ENCODE data around the gene GARIN5A.

Gene GARIN5A

DNA sequence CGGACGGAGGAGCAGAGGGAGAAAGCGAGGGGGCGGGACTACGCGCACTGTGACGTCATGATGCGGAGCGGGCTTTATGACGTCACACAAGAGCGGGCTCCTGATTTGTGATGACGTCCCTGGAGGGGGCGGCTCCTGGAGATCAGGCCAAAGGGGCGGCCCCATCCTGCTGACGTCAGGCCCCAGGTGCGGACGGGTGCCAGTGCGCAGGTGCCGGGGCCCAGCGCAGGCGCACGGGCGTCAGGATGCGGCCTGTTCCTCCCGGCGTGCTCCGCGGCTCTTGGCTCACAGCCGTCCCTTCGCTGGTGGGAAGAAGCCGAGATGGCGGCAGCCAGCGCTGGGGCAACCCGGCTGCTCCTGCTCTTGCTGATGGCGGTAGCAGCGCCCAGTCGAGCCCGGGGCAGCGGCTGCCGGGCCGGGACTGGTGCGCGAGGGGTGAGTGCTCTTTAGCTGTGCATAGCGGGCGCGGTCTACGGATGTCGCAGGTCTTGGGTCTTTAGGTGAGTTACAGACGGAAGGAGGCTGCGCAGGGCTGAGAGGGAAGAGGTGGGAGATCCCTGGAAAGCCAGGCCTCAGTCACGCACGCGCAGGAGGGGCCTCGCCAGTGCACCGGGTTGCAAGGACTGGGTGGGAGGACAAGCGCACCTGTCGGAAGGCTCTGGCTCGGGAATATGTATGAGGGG, at the start of gene GARIN5A, which contains the start of gene EMC10:
TSS of gene GARIN5A (minus strand) at position 625 of the 683 bp plus-strand sequence. CDS start at position 165, 460 bp downstream.
TSS of gene EMC10 (plus strand) at position 284 of the 683 bp plus-strand sequence. CDS start at position 322, 38 bp downstream.
- peak within 1 kb of the TSS; percentile 88 for H3K4me3 ChIP-seq (ENCODE audit: low read depth, low read length)
- DNase-seq (ENCODE audit: low read depth) = peak; percentile 98
- TF ChIP-seq, protein P1, sequence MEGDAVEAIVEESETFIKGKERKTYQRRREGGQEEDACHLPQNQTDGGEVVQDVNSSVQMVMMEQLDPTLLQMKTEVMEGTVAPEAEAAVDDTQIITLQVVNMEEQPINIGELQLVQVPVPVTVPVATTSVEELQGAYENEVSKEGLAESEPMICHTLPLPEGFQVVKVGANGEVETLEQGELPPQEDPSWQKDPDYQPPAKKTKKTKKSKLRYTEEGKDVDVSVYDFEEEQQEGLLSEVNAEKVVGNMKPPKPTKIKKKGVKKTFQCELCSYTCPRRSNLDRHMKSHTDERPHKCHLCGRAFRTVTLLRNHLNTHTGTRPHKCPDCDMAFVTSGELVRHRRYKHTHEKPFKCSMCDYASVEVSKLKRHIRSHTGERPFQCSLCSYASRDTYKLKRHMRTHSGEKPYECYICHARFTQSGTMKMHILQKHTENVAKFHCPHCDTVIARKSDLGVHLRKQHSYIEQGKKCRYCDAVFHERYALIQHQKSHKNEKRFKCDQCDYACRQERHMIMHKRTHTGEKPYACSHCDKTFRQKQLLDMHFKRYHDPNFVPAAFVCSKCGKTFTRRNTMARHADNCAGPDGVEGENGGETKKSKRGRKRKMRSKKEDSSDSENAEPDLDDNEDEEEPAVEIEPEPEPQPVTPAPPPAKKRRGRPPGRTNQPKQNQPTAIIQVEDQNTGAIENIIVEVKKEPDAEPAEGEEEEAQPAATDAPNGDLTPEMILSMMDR (IDR thresholded peaks at IDR 0.05; ENCODE audit: insufficient read depth, low read depth, low read length, missing control alignments) = no peak

GRCh38 chr19:50522881-50523280, 46.2 kb upstream of the GARIN5A start:
- TF ChIP-seq, protein P1 (IDR thresholded peaks at IDR 0.05; ENCODE audit: insufficient read depth, low read depth, low read length, missing control alignments) = no peak
- no peak for DNase-seq (ENCODE audit: low read depth)

DNA sequence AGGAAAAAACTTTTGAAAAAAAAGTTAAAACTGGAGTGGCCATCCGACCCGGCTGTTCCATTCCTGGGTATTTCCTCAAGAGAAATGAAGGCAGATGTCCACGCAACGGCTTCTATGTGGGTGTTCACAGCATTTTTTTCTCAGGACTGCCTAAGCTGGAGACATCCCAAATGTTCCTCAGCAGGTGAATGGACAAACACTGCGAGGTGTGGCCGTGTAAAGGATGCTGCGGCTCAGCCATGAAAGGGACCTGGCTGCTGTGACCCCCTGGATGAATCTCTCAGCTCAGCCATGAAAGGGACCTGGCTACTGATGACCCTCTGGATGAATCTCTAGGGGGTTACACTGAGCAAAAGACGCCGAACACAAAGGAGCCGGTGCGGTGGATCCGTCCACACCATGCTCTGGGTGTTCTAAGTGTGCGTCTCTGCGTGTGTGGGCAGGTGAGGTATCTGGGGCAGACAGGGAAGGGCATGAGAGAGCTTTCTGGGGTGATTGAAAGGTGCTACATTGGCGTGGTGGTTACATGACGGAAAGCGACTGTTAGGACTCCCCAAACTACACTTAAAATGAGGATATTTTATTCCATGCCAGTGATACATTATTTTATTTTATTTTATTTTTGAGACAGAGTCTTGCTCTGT, 44.3 kb upstream of the GARIN5A start:
- H3K4me3 ChIP-seq (ENCODE audit: low read depth, low read length) = no peak overlapping the region
- TF ChIP-seq, protein P1 (IDR thresholded peaks at IDR 0.05; ENCODE audit: insufficient read depth, low read depth, low read length, missing control alignments) = no peak
- DNase-seq (ENCODE audit: low read depth) = no peak

More at GRCh38 chr19:50522881-50523280, 46.2 kb upstream of the GARIN5A start:
- no peak overlapping the region for H3K4me3 ChIP-seq (ENCODE audit: low read depth, low read length)

DNA sequence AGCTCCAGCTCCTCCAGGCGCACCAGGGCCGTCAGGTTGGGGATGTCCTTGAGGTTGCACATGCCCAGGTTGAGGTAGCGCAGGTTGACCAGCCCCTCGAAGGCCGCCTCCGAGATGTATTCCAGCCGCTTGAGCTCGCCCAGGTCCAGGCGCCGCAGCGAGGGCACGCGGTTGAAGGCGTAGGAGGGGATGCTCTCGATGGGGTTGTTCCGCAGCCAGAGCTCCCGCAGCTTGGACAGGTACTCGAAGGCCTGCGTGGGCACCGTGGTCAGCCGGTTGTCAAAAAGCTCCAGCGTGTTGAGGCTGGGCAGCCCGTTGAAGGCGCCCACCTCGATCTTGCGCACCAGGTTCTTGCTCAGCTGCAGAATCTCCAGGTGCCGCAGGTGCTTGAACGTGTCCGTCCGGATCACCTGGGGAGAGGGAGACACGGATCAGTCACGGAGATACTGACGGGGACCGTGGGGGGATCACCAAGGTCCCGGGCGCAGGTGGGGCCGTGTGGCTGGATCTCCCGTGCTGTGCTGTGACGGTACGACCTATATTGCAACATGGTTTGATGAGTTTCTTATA, 42.4 kb upstream of the GARIN5A start:
- H3K4me3 ChIP-seq (ENCODE audit: low read depth, low read length) = no peak overlapping the region
- TF ChIP-seq, protein P1 (IDR thresholded peaks at IDR 0.05; ENCODE audit: insufficient read depth, low read depth, low read length, missing control alignments) = no peak
- DNase-seq (ENCODE audit: low read depth) = no peak

DNA sequence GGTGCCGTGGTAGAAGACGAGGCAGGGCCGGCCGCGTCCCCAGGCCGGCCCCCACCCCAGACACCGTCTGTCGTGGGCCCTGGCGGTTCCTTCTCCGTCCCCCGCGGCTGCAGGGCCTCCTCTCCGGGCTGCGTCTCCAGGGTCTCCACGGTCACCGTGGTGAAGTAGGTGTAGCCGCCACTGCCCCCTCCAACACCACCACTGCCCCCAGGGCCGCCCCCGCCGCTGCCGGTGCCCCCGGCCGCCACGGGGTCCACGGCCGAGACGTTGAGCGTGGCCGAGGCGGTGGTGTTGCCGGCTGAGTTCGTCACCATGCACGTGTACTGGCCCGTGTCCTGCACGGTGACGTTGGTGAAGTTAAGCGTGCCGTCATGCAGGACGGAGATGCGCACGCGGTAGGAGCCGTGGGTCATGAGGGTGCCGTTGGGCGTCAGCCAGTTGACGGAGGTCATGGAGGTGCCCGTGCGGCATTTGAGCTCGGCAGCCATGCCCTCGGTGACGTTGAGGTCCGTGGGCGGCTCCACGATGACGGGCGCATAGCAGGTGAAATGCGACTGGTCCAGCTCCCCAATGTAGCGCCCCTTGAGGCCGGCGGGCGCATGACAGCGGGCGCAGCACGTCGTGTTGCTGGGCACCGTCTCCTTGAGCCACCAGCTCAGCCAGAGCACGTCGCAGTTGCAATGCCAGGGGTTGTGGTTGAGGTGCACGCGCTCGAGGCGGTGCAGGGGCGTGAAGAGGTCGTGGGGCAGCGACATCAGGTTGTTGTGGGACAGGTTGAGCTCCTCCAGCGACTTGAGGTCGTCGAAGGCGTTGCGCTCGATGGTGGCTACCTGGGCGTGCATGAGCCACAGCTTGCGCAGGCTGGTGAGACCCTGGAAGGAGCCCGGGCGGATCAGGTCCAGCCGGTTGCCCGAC, 41.7 kb upstream of the GARIN5A start:
- DNase-seq (ENCODE audit: low read depth) = no peak
- H3K4me3 ChIP-seq (ENCODE audit: low read depth, low read length) = no peak overlapping the region
- TF ChIP-seq, protein P1 (IDR thresholded peaks at IDR 0.05; ENCODE audit: insufficient read depth, low read depth, low read length, missing control alignments) = peak; percentile 3

- TF ChIP-seq, protein P1 (IDR thresholded peaks at IDR 0.05; ENCODE audit: insufficient read depth, low read depth, low read length, missing control alignments) = no peak
- no peak for DNase-seq (ENCODE audit: low read depth)
- H3K4me3 ChIP-seq (ENCODE audit: low read depth, low read length) = no peak overlapping the region
Observed at GRCh38 chr19:50517704-50518075, 41.0 kb upstream of the GARIN5A start.
